Right ventricle myocardium superior (tissue), 1 donor: Measurements from ENCODE around the gene FTH1. TPM values are rescaled to one million over a fixed set of nuclear protein-coding genes. Genes with fewer than 3 reads are reported as not detected.
A peak's percentile ranks its signal among the peaks of the same experiment; 100 is the strongest.
"Not testable (repeated sequence)": the region's sequence is repeated elsewhere in the genome, so short reads cannot be mapped to it uniquely, and the experiment has no call there.

ENCODE experiments used
- ATAC-seq: fragments of 200-7000 bp; cut with Tn5 transposase; one replicate; pipeline ENCODE4 v1.9.1; 2020; ENCODE audit warnings: mild to moderate bottlenecking; ENCODE audit not compliant: poor library complexity
- DNase-seq: peaks from one replicate; pipeline ENCODE4 v3.0.0-alpha.2; 2020
- intact Hi-C: fragments of 100-400 bp; cut with DNase I; formaldehyde crosslinking; loops from one replicate; pipeline ENCODE4 v1.11.2; 2022
- total RNA-seq: library from RNA; stranded (reverse); fragmentation: NEBNext Ultra II Directional; extraction: Animal tissue kit (Norgen Biotek cat#: 25700); gene quantifications from one replicate; pipeline ENCODE4 v1.2.1, GENCODE V29; 2021
- donor health status: DM: no; HTN: yes; CAD: no; lungs with severe emphysema.

Gene FTH1
- total RNA-seq, 1 donor from 2014 or later: 2,228 TPM

DNA sequence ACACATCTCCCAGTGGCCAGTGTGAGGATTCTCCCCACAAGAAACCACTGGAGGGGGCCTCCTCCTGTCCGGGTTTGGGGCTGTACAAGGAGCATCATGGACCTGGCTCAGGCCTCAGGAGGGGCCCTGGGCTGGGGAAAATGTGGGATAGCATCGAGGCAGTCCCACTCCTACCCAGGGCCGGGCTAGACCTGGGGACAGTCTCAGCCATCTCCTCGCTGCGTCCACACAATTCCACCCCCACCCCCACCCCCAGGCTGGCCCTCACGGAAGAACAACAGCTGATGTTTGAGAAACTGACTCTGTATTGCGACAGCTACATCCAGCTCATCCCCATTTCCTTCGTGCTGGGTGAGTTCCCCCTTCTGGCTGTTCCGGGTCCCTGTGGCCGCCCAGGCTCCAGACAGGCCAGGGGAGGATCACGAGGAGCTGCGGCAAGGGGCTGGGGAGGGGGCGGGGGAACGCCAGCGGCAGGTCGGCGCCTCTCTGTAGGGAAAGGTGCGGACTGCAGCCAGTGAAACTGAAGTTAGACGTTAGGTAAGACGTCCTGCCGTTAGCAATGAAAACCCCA, 12.5 kb downstream of the FTH1 start:
- ATAC-seq: peak; percentile 87
- peak; percentile 81 for DNase-seq
- intact Hi-C loops: loop anchor here (5.0 kb wide), 1 partner anchor 143 kb away; no protein-coding TSS in a partner anchor

DNA sequence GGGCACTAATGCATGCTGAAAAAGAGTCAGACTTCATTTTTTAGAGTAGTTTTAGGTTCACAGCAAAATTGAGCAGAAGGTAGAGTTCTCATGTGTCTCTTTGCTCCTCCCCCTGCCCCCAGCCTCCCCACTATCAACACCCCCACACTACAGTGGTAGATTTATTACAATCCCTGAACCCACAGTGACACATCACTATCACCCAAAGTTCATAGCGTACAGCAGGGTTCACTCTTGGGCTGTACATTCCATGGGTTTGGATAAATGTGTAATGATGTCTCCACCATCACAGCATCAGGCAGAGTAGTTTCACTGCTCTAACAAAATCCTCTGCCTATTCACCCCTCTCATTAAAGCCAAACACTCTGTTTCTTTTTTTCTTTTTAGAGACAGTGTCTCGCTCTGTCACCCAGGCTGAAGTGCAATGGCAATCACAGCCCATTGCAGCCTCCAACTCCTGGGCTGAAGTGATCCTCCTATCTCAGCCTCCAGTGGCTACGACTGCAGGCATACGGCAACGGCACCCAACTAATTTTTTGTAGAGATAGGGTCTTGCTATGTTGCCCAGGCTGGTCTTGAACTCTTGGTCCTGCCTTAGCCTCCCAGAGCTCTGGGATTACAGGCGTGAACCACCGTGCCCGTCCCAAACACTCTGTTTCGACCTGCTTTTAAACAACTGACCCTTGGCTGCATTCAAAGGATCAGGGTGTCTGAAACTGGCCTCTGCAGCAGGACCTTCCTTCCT, 13.2 kb downstream of the FTH1 start:
- intact Hi-C loops: no loop called here
- ATAC-seq (no peak), DNase-seq (no peak)

DNA sequence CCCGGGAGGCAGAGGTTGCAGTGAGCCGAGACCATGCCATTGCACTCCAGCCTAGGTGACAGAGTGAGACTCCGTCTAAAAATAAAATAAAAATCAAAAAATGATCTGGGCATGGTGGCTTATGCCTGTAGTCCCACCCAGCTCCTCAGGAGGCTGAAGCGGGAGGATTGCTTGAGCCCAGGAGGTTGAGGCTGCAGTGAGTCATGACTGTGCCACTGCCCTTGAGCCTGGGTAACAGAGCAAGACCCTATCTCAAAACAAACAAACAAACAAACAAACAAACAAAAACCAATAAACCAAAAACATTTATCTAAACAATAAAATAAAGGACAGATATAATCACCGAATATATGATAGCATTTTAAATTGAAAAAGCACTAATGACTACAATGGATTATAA, 13.8 kb downstream of the FTH1 start:
- DNase-seq, intact Hi-C loops, ATAC-seq: not testable (repeated sequence)

DNA sequence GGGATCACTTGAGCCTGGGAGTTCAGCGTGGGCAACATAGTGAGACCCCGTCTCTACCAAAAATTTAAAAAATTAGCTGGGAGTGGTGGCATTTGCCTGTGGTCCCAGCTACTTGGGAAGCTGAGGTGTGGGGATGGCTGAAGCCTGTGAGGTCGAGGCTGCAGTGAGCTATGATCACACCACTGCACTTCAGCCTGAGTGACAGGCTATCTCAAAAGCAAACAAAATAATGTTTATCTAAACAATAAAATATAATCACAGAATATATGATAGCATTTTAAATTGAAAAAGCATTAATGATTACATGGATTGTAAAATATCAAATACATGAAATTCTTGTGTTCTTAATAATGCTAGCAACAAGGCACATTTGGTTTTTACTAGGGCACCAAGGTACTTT, 14.6 kb downstream of the FTH1 start:
- ATAC-seq: no peak
- DNase-seq: no peak
- intact Hi-C loops: no loop called here

DNA sequence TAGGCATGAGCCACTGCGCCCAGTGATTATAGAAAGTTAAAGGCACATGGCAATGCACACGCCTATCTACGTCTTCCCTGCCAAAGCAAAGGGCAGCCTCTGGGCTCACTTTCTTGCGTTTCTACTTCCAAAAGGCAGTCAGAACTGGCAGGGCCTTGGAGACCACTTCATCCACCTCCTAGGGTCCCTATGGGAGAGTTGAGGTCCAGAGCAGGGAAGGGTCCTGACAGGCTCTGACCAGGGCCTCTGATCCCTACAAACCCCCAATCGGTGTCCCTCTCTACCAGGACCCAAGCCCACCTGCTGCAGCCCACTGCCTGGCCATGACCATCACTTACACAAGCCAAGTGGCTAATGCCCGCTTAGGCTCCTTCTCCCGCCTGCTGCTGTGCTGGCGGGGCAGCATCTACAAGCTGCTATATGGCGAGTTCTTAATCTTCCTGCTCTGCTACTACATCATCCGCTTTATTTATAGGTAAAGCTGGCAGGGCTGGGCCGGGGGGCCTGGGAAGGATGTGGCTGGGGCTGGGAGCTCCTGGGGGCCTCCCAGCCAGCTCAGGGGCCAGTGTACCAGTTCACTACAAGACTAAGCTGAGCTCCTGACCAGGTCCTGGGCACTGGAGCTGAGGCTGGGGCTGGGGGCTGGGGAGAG, 15.8 kb downstream of the FTH1 start:
- ATAC-seq (no peak), DNase-seq (no peak)
- intact Hi-C loops: no loop called here

DNA sequence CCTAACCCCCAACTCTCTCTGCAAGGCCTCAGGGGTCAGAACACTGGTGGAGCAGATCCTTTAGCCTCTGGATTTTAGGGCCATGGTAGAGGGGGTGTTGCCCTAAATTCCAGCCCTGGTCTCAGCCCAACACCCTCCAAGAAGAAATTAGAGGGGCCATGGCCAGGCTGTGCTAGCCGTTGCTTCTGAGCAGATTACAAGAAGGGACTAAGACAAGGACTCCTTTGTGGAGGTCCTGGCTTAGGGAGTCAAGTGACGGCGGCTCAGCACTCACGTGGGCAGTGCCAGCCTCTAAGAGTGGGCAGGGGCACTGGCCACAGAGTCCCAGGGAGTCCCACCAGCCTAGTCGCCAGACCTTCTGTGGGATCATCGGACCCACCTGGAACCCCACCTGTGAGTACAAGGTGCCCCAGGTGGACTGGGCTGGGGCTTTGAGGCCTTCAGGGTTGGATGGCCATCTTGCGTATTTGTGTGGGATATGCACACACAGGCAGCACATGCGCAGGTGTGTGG, 17.3 kb downstream of the FTH1 start, which contains the start of gene BEST1:
Gene BEST1, plus strand, starts transcription at position 317 of the 513 bp plus-strand sequence. CDS start 1,456 bp downstream, outside the sequence.
- no peak for DNase-seq
- no peak for ATAC-seq
- intact Hi-C loops: no loop called here

DNA sequence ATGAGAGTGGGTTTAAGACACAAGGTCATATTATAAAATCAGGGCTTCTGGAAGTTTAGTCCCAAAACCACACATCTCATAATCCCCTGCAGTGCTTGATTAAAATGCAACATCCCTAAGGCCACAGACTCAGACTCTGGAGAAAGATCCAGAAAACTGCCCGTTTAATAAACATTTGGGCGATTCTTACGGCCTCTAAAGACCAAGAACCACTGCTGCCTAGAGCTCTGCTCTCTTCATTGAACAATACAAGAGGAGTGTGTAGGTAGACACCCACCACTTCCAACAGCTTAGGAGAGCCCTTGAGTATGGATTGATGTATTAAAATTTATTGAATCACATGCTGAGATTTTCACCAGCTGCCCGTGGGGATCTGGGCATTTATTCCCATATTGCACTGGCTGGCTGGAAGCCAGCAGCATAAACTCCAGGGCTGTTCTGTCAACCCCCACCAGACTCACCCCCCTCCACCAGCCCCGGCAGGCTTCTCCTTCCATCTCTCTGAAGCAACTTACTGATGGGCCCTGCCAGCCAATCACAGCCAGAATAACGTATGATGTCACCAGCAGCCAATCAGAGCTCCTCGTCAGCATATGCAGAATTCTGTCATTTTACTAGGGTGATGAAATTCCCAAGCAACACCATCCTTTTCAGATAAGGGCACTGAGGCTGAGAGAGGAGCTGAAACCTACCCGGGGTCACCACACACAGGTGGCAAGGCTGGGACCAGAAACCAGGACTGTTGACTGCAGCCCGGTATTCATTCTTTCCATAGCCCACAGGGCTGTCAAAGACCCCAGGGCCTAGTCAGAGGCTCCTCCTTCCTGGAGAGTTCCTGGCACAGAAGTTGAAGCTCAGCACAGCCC, 18.0 kb downstream of the FTH1 start:
- intact Hi-C loops: loop anchor here (5.0 kb wide), 2 partner anchors 133 to 152 kb away; no protein-coding TSS in a partner anchor
- DNase-seq (peak; percentile 83), ATAC-seq (peak; percentile 77)

DNA sequence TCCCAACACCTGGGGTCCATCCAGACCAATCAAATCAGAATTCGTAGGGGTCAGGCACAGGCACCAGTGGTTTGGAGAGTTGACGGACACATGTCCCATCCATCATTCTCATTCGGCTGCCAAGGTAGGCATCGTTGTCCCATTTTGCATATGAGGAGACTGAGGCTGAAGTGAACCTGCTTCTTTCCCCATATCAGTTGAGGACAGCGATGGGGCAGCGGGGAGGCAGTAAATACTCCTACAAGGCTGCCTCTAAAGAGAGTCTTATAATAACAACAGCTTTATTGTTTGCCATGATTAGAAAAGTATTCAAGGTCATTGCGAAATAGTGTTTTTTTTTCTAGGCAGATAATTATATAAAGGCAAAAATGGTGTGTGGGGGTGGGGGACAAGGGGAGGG, 18.9 kb downstream of the FTH1 start:
- intact Hi-C loops: loop anchor here (5.0 kb wide), 2 partner anchors 134 to 151 kb away; no protein-coding TSS in a partner anchor
- ATAC-seq (no peak), DNase-seq (no peak)

DNA sequence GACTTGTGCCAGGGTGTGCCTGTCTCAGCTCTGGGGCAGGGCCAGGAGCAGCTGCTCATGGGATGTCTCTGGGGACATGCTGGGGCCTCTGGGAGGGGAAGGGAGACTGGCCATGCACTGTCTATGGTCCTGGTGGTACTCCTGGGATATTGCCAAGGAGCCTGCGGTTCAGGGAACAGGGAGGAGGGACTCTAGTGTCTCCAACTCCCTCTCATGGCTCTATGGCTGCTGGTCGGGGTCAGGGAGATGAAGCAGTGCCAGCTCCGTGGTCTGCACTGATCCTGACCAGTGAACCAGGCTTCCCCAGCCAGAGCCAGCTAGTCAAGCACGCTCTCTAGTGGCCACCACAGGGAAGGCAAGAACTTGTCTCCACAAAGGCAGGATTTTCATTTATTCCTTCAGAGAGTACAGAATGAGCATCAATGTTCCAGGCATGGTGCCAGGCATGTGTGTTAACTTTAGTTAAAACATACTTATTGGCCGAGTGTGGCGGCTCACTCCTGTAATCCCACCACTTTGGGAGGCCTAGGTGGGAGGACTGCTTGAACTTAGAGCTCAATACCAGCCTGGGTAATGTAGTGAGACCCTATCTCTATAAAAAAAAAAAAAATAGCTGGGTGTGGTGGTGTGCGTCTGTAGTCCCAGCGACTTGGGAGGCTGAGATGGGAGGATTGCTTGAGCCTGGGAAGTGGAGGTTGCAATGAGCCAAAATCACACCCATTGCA, 19.8 kb downstream of the FTH1 start:
- intact Hi-C loops: loop anchor here (2.0 to 5.0 kb wide), 3 partner anchors 49 to 150 kb away; no protein-coding TSS in a partner anchor
- ATAC-seq (peak; percentile 86), DNase-seq (peak; percentile 91)

DNA sequence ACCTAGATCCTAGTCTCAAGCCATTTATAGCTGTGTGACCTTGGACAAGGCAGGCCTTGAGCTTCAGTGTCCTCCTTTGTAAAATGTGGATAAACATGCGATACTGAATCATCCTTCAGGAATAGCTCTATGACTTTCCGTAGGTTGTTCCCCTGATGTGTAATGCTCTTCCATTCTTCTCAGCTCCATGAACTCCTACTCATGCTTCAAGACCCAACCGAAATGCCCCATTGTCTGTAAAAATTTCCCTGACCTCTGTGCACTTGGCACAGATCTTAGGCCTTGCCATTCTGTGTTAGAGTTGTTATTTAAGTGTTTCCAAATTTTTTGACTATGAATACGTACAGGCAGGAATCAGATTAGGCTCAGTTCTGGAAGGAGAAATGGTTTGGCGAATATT, 20.5 kb downstream of the FTH1 start:
- DNase-seq: no peak
- intact Hi-C loops: loop anchor here (2.0 to 5.0 kb wide), 3 partner anchors 48 to 150 kb away; no protein-coding TSS in a partner anchor
- ATAC-seq: no peak

DNA sequence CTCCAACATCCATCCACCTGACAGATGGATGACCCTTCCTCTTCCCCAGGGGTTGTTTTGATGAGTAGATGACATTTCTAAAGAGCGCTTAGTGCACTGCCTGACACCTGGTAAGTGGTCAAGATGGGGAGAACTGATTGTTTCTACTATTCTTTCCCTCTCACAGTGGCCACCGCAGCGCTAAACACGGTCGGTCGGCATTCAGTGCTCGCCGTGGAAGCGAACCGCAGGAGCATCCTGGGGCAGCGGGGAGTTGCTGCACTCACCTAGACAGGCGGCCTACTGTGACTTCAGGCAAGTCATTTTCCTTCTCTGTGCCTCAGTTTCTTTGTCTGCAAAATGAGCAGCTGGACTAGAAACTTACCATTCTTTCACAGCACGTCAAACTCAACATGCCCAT, 22.2 kb downstream of the FTH1 start:
- no peak for ATAC-seq
- DNase-seq: no peak
- intact Hi-C loops: loop anchor here (5.0 kb wide), 2 partner anchors 137 to 148 kb away; no protein-coding TSS in a partner anchor

DNA sequence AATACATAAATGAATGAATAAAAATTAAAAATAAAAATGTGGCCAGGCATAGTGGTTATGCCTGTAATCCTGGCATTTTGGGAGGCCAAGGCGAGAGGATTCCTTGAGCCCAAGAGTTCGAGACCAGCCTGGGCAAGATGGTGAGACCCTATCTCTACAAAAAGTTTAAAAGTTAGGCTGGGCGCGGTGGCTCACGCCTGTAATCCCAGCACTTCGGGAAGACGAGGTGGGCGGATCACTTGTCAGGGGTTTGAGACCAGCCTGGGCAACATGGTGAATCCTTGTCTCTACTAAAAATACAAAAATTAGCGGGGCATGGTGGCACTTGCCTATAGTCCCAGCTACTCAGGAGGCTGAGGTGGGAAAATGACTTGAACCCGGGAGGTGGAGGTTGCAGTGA, 27.0 kb downstream of the FTH1 start:
- no peak for DNase-seq
- no peak for ATAC-seq
- intact Hi-C loops: no loop called here

DNA sequence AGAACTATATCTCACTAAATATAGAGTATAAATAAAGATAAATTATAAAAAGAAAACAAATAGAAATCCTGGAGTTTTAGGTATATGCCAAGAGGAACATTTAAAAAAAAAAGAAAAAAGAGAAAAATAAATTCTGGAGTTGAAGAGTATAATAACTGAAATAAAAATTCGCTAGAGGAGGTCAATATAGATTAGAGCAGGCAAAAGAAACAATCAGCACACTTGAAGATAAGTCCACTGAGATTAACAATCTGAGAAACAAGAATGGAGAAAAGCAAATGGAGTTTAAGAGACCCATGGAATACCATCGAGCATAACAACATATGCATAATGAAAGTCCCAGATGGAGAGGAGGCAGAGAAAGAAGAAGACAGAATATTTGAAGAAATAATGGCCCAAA, 31.6 kb downstream of the FTH1 start:
- ATAC-seq (no peak), DNase-seq (no peak)
- intact Hi-C loops: no loop called here

DNA sequence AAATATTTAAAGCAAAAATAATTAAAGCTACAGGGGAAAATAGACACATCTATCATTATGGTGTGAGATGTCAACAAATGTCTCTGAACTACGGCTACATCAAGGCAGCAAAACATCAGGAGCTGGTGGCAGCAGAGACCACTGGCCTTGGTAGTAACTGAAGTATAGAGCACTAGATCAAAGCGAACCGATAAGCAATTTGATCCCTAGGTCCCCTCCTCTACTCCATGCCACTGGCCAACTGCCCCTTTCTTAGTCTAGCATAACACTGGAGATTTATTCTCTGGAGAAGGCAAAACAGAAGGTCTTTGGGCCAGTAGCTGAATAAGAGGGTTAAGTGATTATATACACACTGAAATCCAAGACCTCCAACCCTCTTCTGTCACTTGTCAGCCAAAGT, 36.5 kb downstream of the FTH1 start:
- intact Hi-C loops: no loop called here
- DNase-seq (no peak), ATAC-seq (no peak)

DNA sequence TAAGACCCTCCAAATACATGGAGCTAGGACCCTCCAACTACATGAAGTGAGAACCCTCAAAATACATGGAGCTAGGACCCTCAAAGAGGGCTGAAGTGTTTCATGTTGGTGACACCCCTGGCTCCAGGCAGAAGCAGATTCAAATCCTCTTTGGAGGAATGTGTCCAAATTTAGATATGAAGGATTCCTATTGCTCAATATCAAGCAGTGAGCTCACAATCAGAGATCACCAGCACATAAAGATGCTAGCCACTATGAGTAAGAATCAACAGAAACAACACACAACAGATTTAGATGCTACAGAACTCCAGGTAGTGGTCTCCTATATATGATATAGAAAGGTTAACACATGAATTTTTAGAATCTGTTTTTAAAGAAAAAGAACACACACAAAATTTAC, 38.8 kb downstream of the FTH1 start:
- no peak for ATAC-seq
- no peak for DNase-seq
- intact Hi-C loops: no loop called here

DNA sequence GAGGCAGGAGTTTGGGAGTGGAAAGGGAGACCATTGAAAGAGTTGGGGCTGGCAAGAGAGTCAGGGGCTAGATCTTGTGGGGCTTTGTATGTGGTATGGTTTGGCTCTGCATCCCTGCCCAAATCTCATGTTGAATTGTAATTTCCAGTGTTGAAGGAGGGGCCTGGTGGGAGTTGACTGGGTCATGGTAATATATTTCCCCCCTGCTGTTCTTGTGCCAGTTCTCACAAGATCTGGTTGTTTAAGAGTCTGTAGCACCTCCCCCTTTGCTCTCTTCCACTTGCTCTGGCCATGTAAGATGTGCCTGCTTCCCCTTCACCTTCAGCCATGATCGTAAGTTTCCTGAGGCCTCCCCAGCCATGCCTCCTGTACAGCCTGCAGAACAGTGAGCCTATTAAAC, 39.9 kb downstream of the FTH1 start:
- DNase-seq (no peak), ATAC-seq (no peak)
- intact Hi-C loops: no loop called here

DNA sequence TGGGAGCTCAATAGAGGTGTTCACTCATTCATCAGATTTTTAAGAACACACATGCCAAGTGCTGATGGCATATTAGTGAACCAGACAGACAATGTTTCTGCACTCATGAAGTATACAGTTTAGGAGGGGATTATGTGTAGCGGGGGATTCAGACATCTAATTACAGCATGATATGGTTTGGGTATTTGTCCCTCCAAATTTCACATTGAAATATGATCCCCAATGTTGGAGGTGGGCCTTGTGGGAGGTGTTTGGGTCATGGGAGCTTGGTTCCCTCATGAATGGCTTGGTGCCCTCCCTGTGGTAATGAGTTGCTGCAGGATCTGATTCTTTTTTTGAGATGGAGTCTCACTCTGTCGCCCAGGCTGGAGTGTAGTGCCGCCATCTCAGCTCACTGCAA, 41.2 kb downstream of the FTH1 start:
- no peak for DNase-seq
- ATAC-seq: no peak
- intact Hi-C loops: no loop called here

DNA sequence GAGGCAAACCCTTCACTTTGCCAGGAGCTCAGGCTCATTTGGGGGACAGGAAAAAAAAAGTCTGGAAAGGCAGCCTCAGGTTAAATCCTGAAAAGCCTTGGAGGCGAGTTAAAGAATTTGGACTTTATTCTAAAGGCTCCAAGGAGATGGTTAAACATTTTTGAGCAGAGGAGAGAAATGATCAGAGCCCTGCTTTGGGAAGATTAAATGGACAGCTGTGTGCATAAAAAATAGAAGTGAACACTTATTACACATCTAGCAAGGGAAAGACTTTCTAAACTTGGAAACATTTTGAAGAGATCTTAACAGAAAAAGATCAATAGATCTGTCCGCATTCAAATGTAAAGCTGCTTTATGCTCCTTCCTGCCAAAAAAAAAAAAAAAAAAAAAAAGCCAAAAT, 41.7 kb downstream of the FTH1 start:
- no peak for ATAC-seq
- no peak for DNase-seq
- intact Hi-C loops: no loop called here
